ENCODE measurements around the gene FXR2. TPM values are rescaled to one million over a fixed set of nuclear protein-coding genes. Genes with fewer than 3 reads are reported as not detected.

The FXR2 gene
- total RNA-seq, 2 experiments from 2014 or later: 27.5 to 28.8 TPM

GRCh38 chr17:7549401-7550055 is 65.2 kb downstream of the FXR2 start:
- POLR2A ChIA-PET: no interaction called here
- CTCF ChIA-PET: interaction anchor here (1.2 to 6.0 kb wide), 4 partner anchors 9 to 256 kb away, joined by 3 to 38 read pairs (median 4); partner anchors contain the start of genes SENP3 and TNFSF13
- peak; percentile 53 for DNase-seq
- Mint-ChIP-seq H3K4me1 (peaks cover 58% of the 10 kb centered on the region), H3K27me3 (no peaks in the 10 kb centered on the region), H3K27ac (peak overlapping the region; percentile 87), H3K36me3 (ENCODE audit: low read depth) (peaks cover 36% of the 10 kb centered on the region), H3K9me3 (no peaks in the 10 kb centered on the region), H3K4me3 (peak overlapping the region; percentile 84)

- ChIA-PET POLR2A (no interaction called here), CTCF (interaction anchor here (1.2 to 6.0 kb wide), 5 partner anchors 10 to 255 kb away, joined by 3 to 38 read pairs (median 4); partner anchors contain the start of genes SENP3 and TNFSF13)
- Mint-ChIP-seq H3K9me3 (no peaks in the 10 kb centered on the region), H3K27me3 (peaks cover 2% of the 10 kb centered on the region), H3K36me3 (ENCODE audit: low read depth) (peaks cover 32% of the 10 kb centered on the region), H3K4me1 (peaks cover 55% of the 10 kb centered on the region), H3K27ac (peak within 1 kb of the TSS; percentile 90), H3K4me3 (peak within 1 kb of the TSS; percentile 86)
- DNase-seq: peak; percentile 69
Measured at GRCh38 chr17:7548585-7549400, 65.9 kb downstream of the FXR2 start, which contains the start of gene TNFSF12. TSS of gene TNFSF12 (plus strand) at chr17:7549058. CDS start at chr17:7549154, 96 bp downstream.

- Mint-ChIP-seq H3K36me3 (ENCODE audit: low read depth) (peaks cover 5% of the 10 kb centered on the region), H3K4me1 (peaks cover 17% of the 10 kb centered on the region), H3K9me3 (no peaks in the 10 kb centered on the region), H3K27ac (no peak overlapping the region), H3K27me3 (peaks cover 9% of the 10 kb centered on the region), H3K4me3 (no peak overlapping the region)
- CTCF ChIA-PET: interaction anchor here (6.0 kb wide), 1 partner anchor 16 kb away, joined by 38 read pairs; the partner anchor contains the start of gene SENP3
- POLR2A ChIA-PET: no interaction called here
- DNase-seq: no peak
Measured at GRCh38 chr17:7544911-7545310, 69.8 kb downstream of the FXR2 start.

Other genes starting within 250 kb of the FXR2 start
- 1 to 10 TPM; 1.5 to 2.1 TPM for gene TNK1, start 233.8 kb downstream of the FXR2 start, total RNA-seq
- 100 to 1,000 TPM; 151 to 161 TPM for gene PLSCR3, start 220.4 kb downstream of the FXR2 start, total RNA-seq
- 10 to 100 TPM; 47.2 to 48.3 TPM for gene TMEM256, start 210.8 kb downstream of the FXR2 start, total RNA-seq
- 1 to 10 TPM in 1 of 2 experiments, under 1 TPM in 1; 0.89 to 1.4 TPM for gene NLGN2, start 207.1 kb downstream of the FXR2 start, total RNA-seq
- not detected for gene SPEM1, start 194.6 kb downstream of the FXR2 start, total RNA-seq
- gene SPEM2, start 189.3 kb downstream of the FXR2 start, total RNA-seq: not detected
- gene SPEM3, start 186.0 kb downstream of the FXR2 start, total RNA-seq: not detected
- gene TMEM102, start 179.5 kb downstream of the FXR2 start, total RNA-seq: 10 to 100 TPM; 16.7 to 18.1 TPM
- gene FGF11, start 175.4 kb downstream of the FXR2 start, total RNA-seq: 1 to 10 TPM; 6.8 to 9.4 TPM
- gene CHRNB1, start 169.8 kb downstream of the FXR2 start, total RNA-seq: 10 to 100 TPM; 18.8 to 19.2 TPM
- 10 to 100 TPM; 25.8 to 28.4 TPM for gene ZBTB4, start 135.3 kb downstream of the FXR2 start, total RNA-seq
- not detected for gene SLC35G6, start 133.5 kb downstream of the FXR2 start, total RNA-seq
- gene POLR2A, start 130.5 kb downstream of the FXR2 start, total RNA-seq: 100 to 1,000 TPM; 175 to 201 TPM
- gene TNFSF12, start 65.8 kb downstream of the FXR2 start, total RNA-seq: 10 to 100 TPM; 79.6 to 82.5 TPM
- gene TNFSF13, start 56.1 kb downstream of the FXR2 start, total RNA-seq: 1 to 10 TPM; 3.8 to 4.0 TPM
- 10 to 100 TPM; 51.8 to 53.0 TPM for gene SENP3, start 53.0 kb downstream of the FXR2 start, total RNA-seq
- 1 to 10 TPM; 3.8 to 4.4 TPM for gene CD68, start 35.3 kb downstream of the FXR2 start, total RNA-seq
- 10 to 100 TPM; 62.3 to 81.7 TPM for gene MPDU1, start 31.0 kb downstream of the FXR2 start, total RNA-seq
- gene SOX15, start 24.8 kb downstream of the FXR2 start, total RNA-seq: under 1 TPM; 0.57 to 0.71 TPM
- 10 to 100 TPM; 18.5 to 23.6 TPM for gene SAT2, start 12.9 kb upstream of the FXR2 start, total RNA-seq
- not detected for gene SHBG, start 15.2 kb upstream of the FXR2 start, total RNA-seq
- under 1 TPM in 1 of 2 experiments, not detected in 1; 0.08 TPM for gene ATP1B2, start 36.0 kb upstream of the FXR2 start, total RNA-seq
- gene TP53, start 72.6 kb upstream of the FXR2 start, total RNA-seq: 100 to 1,000 TPM; 154 to 182 TPM
- 10 to 100 TPM; 22.6 to 24.2 TPM for gene WRAP53, start 73.6 kb upstream of the FXR2 start, total RNA-seq
- not detected for gene EFNB3, start 90.3 kb upstream of the FXR2 start, total RNA-seq
- gene DNAH2, start 102.8 kb upstream of the FXR2 start, total RNA-seq: not detected
- gene KDM6B, start 219.3 kb upstream of the FXR2 start, total RNA-seq: 10 to 100 TPM; 12.3 to 12.8 TPM
- under 1 TPM; 0.55 to 0.87 TPM for gene TMEM88, start 240.2 kb upstream of the FXR2 start, total RNA-seq
- 10 to 100 TPM; 84.2 to 93.0 TPM for gene NAA38, start 242.7 kb upstream of the FXR2 start, total RNA-seq
- 1 to 10 TPM; 8.2 to 9.0 TPM for gene CYB5D1, start 243.1 kb upstream of the FXR2 start, total RNA-seq

Measured in activated CD4-positive, alpha-beta T cell treated with anti-CD3 and anti-CD28 coated beads, Interleukin-2, amount 10 ng/mL, durations not matched to agents 7 days and 5 days (primary cell).